Testis (tissue), 2 donors: ENCODE results near the gene LIN52.

ENCODE experiments used
- POLR2A ChIP-seq: fragments of 450-650 bp; IDR thresholded peaks from one replicate; pipeline ENCODE4 v1.6.1; 2017; ENCODE audit warnings: antibody characterized with exemption, mild to moderate bottlenecking, moderate library complexity
- TF ChIP-seq, protein P1 (sequence below), 3 experiments: fragments of 450-650 bp in 2 of 3; fragments of 200-600 bp in 1 of 3; sonication (generic) in 1 of 3; IDR thresholded peaks; one replicate each; pipeline ENCODE4 v1.5.1; 2016 to 2019; ENCODE audit warnings: antibody characterized with exemption in 3 of 3, mild to moderate bottlenecking in 2 of 3, moderate library complexity in 1 of 3

DNA sequence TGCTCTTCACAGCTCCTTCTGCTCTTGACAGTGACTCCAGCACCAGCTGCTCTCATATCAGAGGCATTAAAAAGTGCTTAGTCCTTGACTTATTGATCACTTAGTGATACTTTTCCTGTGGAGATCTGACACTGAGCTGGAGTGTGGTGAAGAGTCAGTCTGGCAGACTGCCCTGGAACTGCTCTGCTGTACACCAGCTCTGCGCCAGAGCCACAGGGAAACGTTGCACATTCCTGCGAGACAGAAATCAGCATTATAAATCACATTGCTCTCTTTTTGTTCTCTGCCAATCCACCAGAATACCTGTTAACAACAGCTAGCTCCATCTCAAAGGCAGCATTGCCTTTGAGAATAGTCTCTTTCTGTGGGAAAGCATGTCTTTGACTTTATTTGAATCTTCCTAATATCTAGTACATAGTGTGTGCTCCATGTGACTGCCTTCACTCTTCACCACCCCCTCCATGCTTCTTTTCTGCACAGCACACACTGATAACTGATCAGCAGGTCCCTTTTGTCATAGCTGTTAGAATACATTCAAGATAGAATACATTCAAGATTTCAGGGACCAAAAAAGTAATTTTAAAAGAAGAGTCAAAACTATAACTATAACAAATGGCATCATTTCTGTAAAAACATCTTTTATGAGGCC lies 106.3 kb downstream of the LIN52 start:
- no peak for TF ChIP-seq POLR2A
- TF ChIP-seq, protein P1, sequence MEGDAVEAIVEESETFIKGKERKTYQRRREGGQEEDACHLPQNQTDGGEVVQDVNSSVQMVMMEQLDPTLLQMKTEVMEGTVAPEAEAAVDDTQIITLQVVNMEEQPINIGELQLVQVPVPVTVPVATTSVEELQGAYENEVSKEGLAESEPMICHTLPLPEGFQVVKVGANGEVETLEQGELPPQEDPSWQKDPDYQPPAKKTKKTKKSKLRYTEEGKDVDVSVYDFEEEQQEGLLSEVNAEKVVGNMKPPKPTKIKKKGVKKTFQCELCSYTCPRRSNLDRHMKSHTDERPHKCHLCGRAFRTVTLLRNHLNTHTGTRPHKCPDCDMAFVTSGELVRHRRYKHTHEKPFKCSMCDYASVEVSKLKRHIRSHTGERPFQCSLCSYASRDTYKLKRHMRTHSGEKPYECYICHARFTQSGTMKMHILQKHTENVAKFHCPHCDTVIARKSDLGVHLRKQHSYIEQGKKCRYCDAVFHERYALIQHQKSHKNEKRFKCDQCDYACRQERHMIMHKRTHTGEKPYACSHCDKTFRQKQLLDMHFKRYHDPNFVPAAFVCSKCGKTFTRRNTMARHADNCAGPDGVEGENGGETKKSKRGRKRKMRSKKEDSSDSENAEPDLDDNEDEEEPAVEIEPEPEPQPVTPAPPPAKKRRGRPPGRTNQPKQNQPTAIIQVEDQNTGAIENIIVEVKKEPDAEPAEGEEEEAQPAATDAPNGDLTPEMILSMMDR (IDR thresholded peaks at IDR 0.05): no peak
